EH (cell line): ENCODE data around the gene PRRT2.
"Not testable (repeated sequence)": the region's sequence is repeated elsewhere in the genome, so short reads cannot be mapped to it uniquely, and the experiment has no call there.

Experiments used
- DNase-seq: peaks from one replicate; pipeline ENCODE4 v3.0.0-alpha.2; 2015; ENCODE audit warnings: low read depth

The PRRT2 gene

DNA sequence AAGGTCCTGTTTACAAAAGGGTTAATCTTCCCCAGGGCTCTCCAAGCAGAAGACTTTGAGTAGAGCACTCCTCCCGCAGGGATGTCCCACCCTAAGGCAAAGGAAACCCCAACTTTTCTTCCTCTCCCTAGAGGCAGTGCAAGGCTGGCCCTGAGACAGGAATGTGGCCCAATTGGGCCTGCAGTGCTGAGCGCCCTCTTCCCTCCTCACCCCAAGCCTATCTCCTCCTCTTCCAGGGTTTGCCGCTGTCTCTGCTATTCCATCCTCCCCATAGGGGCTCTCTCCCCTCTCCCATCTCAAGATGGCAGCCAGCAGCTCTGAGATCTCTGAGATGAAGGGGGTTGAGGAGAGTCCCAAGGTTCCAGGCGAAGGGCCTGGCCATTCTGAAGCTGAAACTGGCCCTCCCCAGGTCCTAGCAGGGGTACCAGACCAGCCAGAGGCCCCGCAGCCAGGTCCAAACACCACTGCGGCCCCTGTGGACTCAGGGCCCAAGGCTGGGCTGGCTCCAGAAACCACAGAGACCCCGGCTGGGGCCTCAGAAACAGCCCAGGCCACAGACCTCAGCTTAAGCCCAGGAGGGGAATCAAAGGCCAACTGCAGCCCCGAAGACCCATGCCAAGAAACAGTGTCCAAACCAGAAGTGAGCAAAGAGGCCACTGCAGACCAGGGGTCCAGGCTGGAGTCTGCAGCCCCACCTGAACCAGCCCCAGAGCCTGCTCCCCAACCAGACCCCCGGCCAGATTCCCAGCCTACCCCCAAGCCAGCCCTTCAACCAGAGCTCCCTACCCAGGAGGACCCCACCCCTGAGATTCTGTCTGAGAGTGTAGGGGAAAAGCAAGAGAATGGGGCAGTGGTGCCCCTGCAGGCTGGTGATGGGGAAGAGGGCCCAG is 1.0 kb downstream of the PRRT2 start:
- DNase-seq, result no peak

DNA sequence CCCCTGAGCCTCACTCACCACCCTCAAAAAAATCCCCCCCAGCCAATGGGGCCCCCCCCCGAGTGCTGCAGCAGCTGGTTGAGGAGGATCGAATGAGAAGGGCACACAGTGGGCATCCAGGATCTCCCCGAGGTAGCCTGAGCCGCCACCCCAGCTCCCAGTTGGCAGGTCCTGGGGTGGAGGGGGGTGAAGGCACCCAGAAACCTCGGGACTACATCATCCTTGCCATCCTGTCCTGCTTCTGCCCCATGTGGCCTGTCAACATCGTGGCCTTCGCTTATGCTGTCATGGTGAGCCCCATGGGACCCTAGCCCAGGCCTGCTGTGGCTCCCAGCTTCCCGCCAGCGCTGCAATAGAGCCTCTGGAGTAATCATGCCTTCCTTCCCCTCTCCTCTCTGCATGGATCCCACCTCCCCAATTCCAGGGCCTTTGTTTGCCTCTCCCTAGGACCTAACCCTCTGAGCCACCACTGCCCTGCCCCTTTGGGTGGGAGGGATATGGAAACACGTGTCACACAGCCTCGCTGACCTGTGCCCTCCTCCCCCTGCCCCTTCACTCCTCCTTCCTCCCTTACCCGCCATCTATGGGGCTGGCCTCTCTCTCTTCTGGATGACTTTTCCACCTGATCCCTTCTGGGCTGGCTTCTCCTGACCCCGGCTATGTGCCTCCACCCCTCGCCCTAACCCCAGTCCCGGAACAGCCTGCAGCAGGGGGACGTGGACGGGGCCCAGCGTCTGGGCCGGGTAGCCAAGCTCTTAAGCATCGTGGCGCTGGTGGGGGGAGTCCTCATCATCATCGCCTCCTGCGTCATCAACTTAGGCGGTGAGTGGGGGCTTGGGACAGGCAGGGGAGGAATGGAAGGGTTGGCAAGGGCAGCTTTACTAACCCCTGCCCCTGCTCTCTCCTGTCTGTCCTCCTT is 1.9 kb downstream of the PRRT2 start:
- no peak for DNase-seq

- DNase-seq, result no peak
Measured at GRCh38 chr16:29814592-29814991, 2.6 kb downstream of the PRRT2 start.

DNA sequence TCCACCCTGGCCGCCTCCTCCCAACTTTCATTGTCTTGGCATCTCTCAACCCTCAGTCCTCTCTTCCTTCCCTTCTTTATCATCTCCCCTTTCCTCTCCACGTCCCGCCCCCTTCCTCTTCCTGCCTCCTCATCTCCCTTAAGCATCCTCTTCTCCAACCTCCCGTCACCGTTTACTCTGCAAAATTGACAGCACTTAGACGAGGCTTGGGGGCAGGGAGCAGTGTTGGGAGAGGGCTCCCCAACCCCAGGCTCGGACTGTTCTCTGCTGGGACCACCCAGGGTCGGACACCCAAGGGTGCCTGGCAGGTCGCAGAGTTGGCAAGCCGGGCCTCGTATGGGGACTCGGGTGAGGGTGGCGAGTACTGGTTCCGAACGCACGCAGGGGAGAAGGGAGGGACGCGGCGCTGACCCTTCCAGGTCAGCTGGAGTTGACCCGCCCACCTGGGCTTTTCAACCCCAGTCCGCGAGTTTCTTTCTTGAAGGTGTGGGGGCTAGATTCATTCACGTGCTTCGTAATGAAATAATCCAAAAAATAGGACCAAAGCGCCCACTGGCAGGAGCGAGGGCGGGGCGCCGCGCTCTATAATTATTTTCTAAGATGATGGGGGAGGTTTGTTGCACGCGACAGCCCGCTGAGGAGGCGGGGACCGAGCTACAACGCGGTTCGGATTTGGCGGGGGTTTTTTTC is 3.2 kb downstream of the PRRT2 start:
- DNase-seq, result peak; percentile 49

DNA sequence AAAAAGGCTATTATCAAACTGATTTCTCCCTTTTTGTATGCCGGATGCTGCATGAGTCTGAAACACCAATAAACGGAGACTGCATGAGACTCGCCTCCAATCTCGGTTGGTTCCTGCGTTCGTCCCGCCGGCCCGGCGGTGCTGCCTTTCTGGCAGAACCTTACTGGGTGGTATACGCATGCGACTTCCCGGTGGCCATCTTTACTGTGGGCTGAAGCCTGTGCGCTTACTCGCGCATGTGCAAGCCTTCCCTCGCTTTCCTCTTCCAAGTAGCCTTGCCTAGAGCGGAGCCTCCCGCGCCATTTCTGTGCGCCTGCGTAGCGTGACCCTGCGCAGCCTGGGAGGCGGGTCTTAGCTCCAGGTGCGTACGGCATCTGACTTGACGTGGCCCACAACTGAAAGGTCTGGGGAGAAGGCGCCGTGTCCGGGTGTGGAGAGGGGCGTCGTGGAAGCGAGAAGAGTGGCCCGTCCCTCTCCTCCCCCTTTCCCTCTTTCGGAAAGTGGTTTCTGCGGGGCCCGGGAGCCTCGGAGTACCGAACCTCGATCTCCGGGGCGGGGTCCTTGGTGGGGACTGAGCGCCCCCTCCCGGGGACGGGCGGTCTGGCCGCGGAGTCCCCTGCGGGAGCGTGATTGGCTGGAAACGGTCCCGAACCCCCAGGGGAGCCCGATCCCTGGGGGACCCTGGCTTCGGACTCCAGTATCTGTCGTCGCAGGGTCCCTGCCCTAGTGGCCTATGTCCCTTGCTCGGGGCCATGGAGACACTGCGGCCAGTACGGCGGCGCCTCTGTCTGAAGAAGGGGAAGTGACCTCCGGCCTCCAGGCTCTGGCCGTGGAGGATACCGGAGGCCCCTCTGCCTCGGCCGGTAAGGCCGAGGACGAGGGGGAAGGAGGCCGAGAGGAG is 4.0 kb downstream of the PRRT2 start, which contains the start of gene PAGR1:
Gene PAGR1 (plus strand): TSS at position 360 of the 901 bp plus-strand sequence. CDS start 374 bp downstream, at position 734.
- peak; percentile 99 for DNase-seq

- DNase-seq, result peak; percentile 78
Measured at GRCh38 chr16:29816694-29817441, 4.9 kb downstream of the PRRT2 start.

DNA sequence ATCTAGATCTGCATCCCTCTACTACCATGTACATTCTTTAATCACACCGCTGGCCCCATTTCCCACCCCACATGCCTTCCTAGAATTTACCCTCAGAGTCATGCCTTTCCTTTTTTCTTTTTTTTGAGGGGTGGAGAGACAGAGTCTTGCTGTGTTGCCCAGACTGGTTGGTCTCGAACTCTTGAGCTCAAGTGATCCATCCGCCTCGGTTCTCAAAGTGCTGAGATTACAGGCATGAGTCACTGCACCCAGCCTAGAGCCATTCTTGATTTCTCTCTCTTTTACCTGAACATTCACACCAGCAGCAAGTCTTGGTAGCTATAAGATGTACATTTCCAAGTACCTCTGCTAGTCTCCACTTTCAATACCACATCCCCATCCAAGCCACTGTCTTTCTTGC is 6.1 kb downstream of the PRRT2 start:
- DNase-seq, result no peak

- DNase-seq, result no peak
Measured at GRCh38 chr16:29819506-29819905, 7.5 kb downstream of the PRRT2 start.

GRCh38 chr16:29820271-29820701 is 8.3 kb downstream of the PRRT2 start, which contains the start of gene MVP:
Gene MVP, plus strand, starts transcription at chr16:29820462. Its CDS starts 10,088 bp downstream, at chr16:29830550.
- DNase-seq, result peak; percentile 82

DNA sequence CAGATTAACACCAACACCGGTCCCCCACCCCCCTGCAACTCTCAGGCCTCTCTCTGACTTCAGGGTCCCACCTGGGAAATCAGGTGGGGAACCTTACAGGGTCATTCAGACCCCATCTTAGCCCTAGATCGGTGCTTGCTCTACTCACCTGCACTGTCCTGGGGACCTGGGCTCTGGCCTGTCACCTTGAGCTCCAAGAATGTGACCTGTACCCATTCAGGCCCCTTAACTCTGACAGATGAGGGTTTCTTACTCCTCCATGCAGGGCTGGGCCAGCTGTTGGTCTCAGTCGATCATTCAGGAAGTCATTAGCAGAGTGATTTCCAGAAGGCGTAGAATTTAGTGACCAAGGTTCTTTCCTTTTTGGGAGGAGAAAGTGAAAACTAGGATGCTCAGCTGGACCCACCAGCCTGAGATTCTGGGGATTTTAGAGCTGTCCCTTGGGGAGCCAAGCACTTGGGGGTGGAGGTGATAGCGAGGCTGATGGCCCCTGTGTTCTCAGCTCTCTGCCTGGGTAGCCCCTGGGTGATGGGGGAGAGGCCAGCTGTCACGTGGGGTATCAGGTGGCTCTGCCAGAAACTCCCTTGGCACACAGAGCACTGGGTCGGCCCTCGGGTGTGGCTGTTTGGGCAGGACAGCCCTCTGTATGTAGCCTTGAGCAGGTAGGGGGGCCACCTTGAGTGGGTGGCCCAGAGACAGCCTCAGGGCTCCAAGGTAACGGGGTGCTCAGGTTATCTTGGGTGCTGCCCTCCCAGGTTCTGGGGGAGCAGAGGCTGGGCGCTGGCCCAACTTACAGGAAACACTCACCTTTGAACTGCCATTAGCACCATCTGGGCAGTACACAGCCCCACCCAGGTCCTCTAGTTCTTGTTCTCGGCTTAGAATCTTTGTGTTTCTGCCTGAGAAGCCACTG is 9.0 kb downstream of the PRRT2 start:
- peak; percentile 47 for DNase-seq

GRCh38 chr16:29821643-29822115 is 9.7 kb downstream of the PRRT2 start:
- peak; percentile 92 for DNase-seq

DNA sequence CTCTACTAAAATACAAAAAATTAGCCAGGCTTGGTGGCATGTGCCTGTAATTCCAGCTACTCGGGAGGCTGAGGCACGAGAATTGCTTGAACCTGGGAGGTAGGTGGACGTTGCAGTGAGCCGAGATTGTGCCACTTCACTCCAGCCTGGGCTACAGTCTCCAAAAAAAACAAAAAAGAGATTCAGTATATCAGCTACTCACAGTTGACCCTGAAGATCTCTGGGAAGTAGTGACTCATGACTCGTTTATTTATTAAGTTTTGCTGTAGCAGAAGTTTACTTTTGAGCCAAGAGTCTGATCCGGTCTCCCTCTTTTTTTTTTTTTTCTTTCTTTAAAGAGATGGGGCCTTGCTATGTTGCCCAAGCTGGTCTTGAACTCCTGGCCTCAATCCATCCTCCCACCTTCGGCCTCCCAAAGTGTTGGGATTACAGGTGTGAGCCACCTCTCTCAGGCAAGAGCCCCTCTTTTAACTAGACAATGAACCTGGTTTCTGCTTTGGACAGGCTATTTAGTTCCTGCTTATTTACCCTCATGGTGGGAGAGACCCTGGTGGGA is 12.7 kb downstream of the PRRT2 start:
- DNase-seq, result peak; percentile 92

GRCh38 chr16:29825145-29826044 is 13.4 kb downstream of the PRRT2 start:
- peak; percentile 86 for DNase-seq

- DNase-seq, result no peak
Measured at GRCh38 chr16:29826342-29826695, 14.3 kb downstream of the PRRT2 start.

DNA sequence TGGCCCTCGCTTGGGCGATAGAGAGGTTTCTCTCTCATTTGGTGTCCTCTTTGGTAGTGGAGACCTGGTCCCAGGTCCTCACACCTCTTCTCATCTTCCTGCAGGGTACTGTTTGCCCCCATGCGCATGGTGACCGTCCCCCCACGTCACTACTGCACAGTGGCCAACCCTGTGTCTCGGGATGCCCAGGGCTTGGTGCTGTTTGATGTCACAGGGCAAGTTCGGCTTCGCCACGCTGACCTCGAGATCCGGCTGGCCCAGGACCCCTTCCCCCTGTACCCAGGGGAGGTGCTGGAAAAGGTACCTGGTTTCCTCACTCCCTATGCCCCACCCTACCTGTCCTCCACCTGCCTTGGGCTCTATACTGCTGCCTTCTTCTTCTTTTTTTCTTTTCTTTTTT is 18.8 kb downstream of the PRRT2 start:
- no peak for DNase-seq

DNA sequence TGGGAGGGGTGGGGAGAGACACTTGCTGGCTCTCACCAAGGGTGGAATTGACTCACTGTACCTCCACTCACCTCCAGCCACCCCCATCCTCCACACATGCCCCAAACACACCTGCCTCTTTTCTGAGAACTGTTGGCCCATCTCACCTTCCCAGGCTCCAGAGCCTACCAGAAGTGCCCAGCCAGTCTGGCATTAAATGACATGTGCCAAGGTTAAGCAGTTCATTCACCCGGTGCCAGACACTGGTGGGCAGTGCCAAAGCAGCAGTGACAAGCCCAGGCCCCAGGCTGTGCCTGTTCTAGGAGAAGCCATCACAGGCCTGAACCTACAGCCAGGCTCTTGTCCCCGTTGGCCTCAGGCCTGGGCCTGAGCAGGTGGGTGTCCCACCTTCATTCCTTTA is 19.5 kb downstream of the PRRT2 start:
- DNase-seq, result no peak

DNA sequence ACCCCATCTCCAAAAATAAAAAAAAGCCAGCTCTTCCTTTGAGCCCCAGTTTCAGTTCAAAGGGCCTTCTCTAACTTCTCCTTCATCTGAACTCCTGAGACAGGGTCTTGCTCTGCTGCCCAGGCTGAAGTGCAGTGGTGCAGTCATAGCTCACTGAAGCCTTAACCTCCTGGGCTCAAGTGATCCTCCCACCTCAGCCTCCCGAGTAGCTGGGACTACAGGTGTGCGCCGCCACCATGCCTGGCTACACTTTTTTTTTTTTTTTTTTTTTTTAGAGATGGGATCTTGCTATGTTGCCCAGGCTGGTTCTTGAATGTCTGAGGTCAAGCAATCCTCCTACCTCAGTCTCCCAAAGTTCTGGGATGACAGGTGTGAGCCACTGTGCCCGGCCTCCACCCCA is 21.2 kb downstream of the PRRT2 start:
- not testable (repeated sequence) for DNase-seq

DNA sequence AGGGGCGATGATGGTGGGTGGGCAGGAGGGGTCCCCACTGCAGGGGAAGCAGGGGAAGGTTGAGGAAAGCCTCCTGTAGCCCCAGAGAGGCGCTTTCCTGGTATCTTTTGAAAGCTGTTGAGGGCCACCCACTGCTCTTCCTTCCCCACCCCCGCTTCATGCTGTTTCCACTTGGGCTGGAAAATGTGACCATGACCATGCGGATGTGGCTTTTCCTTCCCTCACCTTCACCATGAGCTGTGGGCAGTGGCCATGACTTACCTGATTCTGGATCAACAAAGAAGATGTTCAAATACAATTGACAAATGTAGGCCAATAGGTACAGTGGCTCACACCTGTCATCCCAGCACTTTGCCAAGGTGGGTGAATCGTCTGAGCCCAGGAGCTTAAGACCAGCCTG is 22.1 kb downstream of the PRRT2 start:
- DNase-seq, result no peak
